ENCODE data around the gene TMIGD2.
A peak's percentile ranks its signal among the peaks of the same experiment; 100 is the strongest.
"Not testable (repeated sequence)": the region's sequence is repeated elsewhere in the genome, so short reads cannot be mapped to it uniquely, and the experiment has no call there.

Gene TMIGD2

GRCh38 chr19:4266253-4267000 is 35.8 kb downstream of the TMIGD2 start:
- no peak for DNase-seq

- no peak for DNase-seq
These were observed 37.4 kb downstream of the TMIGD2 start for GRCh38 chr19:4264812-4265211.

GRCh38 chr19:4260613-4261191 is 41.5 kb downstream of the TMIGD2 start:
- no peak for DNase-seq

GRCh38 chr19:4258181-4258580 is 44.0 kb downstream of the TMIGD2 start:
- no peak for DNase-seq

- DNase-seq = no peak
These were observed 45.2 kb downstream of the TMIGD2 start for GRCh38 chr19:4257025-4257424.

GRCh38 chr19:4256563-4256962 is 45.6 kb downstream of the TMIGD2 start:
- DNase-seq = no peak

GRCh38 chr19:4246767-4247593 is 55.2 kb downstream of the TMIGD2 start, which contains the start of gene YJU2:
Gene YJU2, plus strand, starts transcription at chr19:4247080. Its CDS starts 67 bp downstream, at chr19:4247147.
- DNase-seq = peak; percentile 97

- DNase-seq = not testable (repeated sequence)
These were observed 56.3 kb downstream of the TMIGD2 start for GRCh38 chr19:4245938-4246337.
